Type B pancreatic cell (in vitro differentiated cells): ENCODE data around the gene ITIH3. TPM values are rescaled to one million over a fixed set of nuclear protein-coding genes. Genes with fewer than 3 reads are reported as not detected.

Source experiments
- DNase-seq: peaks from one replicate; pipeline ENCODE4 v3.0.0; 2021; ENCODE audit warnings: mixed read lengths; ENCODE audit not compliant: unreplicated experiment; ENCODE audit errors: extremely low spot score
- H3K27ac Mint-ChIP-seq: 2 replicates; pipeline ENCODE4 v1.8.0; 2021; ENCODE audit warnings: mild to moderate bottlenecking, mixed read lengths
- H3K27me3 Mint-ChIP-seq: 2 replicates; pipeline ENCODE4 v1.8.0; 2021; ENCODE audit warnings: mixed read lengths
- H3K36me3 Mint-ChIP-seq: 2 replicates; pipeline ENCODE4 v1.8.0; 2021; ENCODE audit warnings: mixed read lengths
- H3K4me1 Mint-ChIP-seq: one replicate; pipeline ENCODE4 v1.8.0; 2021; ENCODE audit warnings: mixed read lengths; ENCODE audit not compliant: unreplicated experiment
- H3K4me3 Mint-ChIP-seq: 2 replicates; pipeline ENCODE4 v1.8.0; 2021; ENCODE audit warnings: mild to moderate bottlenecking, mixed read lengths
- H3K9me3 Mint-ChIP-seq: 2 replicates; pipeline ENCODE4 v1.8.0; 2021; ENCODE audit warnings: mixed read lengths
- total RNA-seq: library from RNA; stranded (reverse); gene quantifications from 2 replicates; pipeline ENCODE4 v1.2.1, GENCODE V29; 2021; ENCODE audit warnings: low replicate concordance
- TF ChIP-seq, protein P1 (sequence below): fragments of 200-600 bp; sonication (generic); conservative IDR thresholded peaks from 2 replicates; pipeline ENCODE4 v1.5.0; 2021; ENCODE audit warnings: antibody characterized with exemption, mild to moderate bottlenecking

Gene ITIH3
- total RNA-seq, 1 donor from 2014 or later: 0.97 TPM

DNA sequence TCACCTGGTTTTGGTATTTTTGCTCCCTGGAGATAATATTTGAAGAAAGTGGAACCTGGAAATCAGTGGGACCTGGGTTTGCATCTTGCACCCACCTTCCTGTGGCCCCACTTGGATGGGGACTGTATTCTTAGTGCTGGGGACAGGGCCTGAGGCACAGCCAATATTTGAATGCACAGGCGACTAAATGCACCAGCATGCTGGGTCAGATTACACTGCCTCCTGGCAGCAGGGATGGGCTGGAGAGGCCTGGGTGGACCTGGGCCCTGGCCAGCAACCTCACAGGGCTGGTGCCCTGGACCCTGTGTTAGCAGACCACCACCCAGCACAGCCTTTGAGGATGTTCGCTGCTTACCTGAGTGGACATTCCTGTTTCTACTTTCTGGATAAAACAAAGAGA, 25.3 kb downstream of the ITIH3 start:
- no peaks in the 10 kb centered on the region for H3K27me3 Mint-ChIP-seq
- no peak overlapping the region for H3K27ac Mint-ChIP-seq

DNA sequence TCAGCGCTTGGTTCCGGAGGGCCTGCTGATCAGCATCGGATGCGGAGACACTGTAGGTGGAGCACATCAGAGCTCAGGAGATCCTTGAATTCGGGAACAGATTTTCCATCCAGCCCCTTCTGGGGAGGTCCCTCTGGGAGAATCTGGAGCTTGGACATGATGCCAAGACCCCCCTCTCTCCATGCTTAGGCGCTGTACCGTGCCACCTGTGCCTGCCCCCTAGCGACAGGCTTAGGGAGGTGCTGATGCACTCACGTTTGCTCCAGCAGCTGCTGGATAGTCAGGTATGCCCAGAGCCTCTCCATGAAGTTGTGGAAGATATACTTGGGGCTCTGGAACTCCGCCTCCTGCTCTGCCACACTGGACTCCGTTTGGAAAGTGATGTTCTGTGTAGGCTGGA, 26.1 kb downstream of the ITIH3 start:
- Mint-ChIP-seq H3K4me3 (no peak overlapping the region), H3K27ac (no peak overlapping the region), H3K27me3 (no peaks in the 10 kb centered on the region), H3K4me1 (peaks cover 5% of the 10 kb centered on the region), H3K36me3 (no peaks in the 10 kb centered on the region), H3K9me3 (no peaks in the 10 kb centered on the region)
- TF ChIP-seq, protein P1, sequence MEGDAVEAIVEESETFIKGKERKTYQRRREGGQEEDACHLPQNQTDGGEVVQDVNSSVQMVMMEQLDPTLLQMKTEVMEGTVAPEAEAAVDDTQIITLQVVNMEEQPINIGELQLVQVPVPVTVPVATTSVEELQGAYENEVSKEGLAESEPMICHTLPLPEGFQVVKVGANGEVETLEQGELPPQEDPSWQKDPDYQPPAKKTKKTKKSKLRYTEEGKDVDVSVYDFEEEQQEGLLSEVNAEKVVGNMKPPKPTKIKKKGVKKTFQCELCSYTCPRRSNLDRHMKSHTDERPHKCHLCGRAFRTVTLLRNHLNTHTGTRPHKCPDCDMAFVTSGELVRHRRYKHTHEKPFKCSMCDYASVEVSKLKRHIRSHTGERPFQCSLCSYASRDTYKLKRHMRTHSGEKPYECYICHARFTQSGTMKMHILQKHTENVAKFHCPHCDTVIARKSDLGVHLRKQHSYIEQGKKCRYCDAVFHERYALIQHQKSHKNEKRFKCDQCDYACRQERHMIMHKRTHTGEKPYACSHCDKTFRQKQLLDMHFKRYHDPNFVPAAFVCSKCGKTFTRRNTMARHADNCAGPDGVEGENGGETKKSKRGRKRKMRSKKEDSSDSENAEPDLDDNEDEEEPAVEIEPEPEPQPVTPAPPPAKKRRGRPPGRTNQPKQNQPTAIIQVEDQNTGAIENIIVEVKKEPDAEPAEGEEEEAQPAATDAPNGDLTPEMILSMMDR: peak; percentile 74
- no peak for DNase-seq

More for the DNA sequence above, 25.3 kb downstream of the ITIH3 start:
- no peaks in the 10 kb centered on the region for H3K9me3 Mint-ChIP-seq
- TF ChIP-seq, protein P1: no peak
- H3K4me3 Mint-ChIP-seq: no peak overlapping the region
- no peaks in the 10 kb centered on the region for H3K36me3 Mint-ChIP-seq
- peaks cover 5% of the 10 kb centered on the region for H3K4me1 Mint-ChIP-seq
- no peak for DNase-seq

DNA sequence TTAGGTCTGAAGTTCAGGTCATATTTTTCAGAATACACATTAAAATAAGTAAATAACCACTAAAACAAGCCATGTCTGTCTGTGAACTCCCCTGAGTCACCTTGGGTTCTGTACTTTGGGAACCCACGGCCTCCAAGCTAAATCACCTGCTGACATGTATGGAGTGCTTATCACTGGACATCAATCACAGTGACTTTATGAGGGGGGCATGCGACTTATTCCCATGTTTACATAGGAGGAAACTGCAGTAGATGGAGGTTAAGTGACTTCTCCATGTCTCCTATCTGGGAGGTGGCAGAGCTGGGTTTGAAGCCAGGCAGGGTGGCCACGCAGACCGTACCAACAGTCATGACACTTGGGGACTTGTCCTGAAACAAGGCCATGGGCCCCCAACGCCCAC, 27.8 kb downstream of the ITIH3 start:
- peaks cover 5% of the 10 kb centered on the region for H3K4me1 Mint-ChIP-seq
- no peak overlapping the region for H3K4me3 Mint-ChIP-seq
- no peak overlapping the region for H3K27ac Mint-ChIP-seq
- H3K36me3 Mint-ChIP-seq: no peaks in the 10 kb centered on the region
- H3K9me3 Mint-ChIP-seq: no peaks in the 10 kb centered on the region
- H3K27me3 Mint-ChIP-seq: no peaks in the 10 kb centered on the region
- TF ChIP-seq, protein P1: no peak
- DNase-seq: no peak

- H3K4me1 Mint-ChIP-seq: peaks cover 5% of the 10 kb centered on the region
- TF ChIP-seq, protein P1: no peak
- H3K4me3 Mint-ChIP-seq: no peak overlapping the region
- H3K36me3 Mint-ChIP-seq: no peaks in the 10 kb centered on the region
- no peaks in the 10 kb centered on the region for H3K27me3 Mint-ChIP-seq
- no peaks in the 10 kb centered on the region for H3K9me3 Mint-ChIP-seq
- DNase-seq: no peak
- H3K27ac Mint-ChIP-seq: no peak overlapping the region
Observed at GRCh38 chr3:52824037-52824436, 29.4 kb downstream of the ITIH3 start.

DNA sequence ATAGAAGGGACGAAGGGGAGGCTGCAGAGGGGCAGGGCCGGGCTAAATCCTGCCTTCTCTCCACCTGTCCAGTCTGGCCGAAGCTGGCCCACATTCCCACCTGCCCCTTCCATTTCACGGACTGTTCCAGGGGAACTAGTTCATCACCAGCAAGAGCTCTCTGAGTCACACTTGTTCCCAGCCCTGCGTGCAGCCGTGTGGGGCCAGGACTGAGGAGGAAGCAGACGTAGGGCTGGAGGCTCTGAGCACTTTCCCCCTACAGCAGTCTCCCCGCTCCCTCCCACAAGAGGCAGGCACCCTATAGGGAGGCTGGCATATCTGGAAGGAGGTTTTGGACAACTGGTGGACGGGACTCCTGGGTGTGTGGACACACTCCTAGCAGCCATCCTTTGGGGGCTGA, 32.8 kb downstream of the ITIH3 start:
- H3K4me3 Mint-ChIP-seq: no peak overlapping the region
- no peak for DNase-seq
- H3K27ac Mint-ChIP-seq: no peak overlapping the region
- H3K4me1 Mint-ChIP-seq: no peaks in the 10 kb centered on the region
- no peaks in the 10 kb centered on the region for H3K9me3 Mint-ChIP-seq
- H3K27me3 Mint-ChIP-seq: no peaks in the 10 kb centered on the region
- H3K36me3 Mint-ChIP-seq: no peaks in the 10 kb centered on the region
- TF ChIP-seq, protein P1: no peak

GRCh38 chr3:52827866-52828376, 33.3 kb downstream of the ITIH3 start:
- Mint-ChIP-seq H3K27me3 (no peaks in the 10 kb centered on the region), H3K9me3 (no peaks in the 10 kb centered on the region), H3K4me1 (no peaks in the 10 kb centered on the region), H3K36me3 (no peaks in the 10 kb centered on the region), H3K4me3 (no peak overlapping the region), H3K27ac (no peak overlapping the region)
- DNase-seq: no peak
- TF ChIP-seq, protein P1: no peak
